Hepatocyte (in vitro differentiated cells): ENCODE results near the gene WBP4. TPM values are rescaled to one million over a fixed set of nuclear protein-coding genes. Genes with fewer than 3 reads are reported as not detected.
"Not testable (repeated sequence)": the region's sequence is repeated elsewhere in the genome, so short reads cannot be mapped to it uniquely, and the experiment has no call there.

Source experiments
- DNase-seq: peaks from one replicate; pipeline ENCODE4 v3.0.0-alpha.2; 2016; ENCODE audit warnings: low spot score
- H2AFZ ChIP-seq: fragments of 200-600 bp; sonication (generic); 2 replicates; pipeline ENCODE4 v1.6.0; 2016; ENCODE audit warnings: antibody characterized with exemption, mild to moderate bottlenecking
- H3K27ac ChIP-seq: fragments of 200-600 bp; sonication (generic); 2 replicates; pipeline ENCODE4 v1.5.1; 2016; ENCODE audit warnings: mild to moderate bottlenecking
- H3K27me3 ChIP-seq: fragments of 200-600 bp; sonication (generic); 2 replicates; pipeline ENCODE4 v1.6.1; 2016
- H3K36me3 ChIP-seq: fragments of 200-600 bp; sonication (generic); replicated peaks from 2 replicates; pipeline ENCODE4 v1.5.1; 2016; ENCODE audit warnings: low read depth; ENCODE audit not compliant: insufficient read depth
- H3K4me1 ChIP-seq: fragments of 200-600 bp; sonication (generic); 2 replicates; pipeline ENCODE4 v1.5.1; 2016; ENCODE audit warnings: mild to moderate bottlenecking, moderate library complexity; ENCODE audit not compliant: insufficient read depth
- H3K4me2 ChIP-seq: fragments of 200-600 bp; sonication (generic); 2 replicates; pipeline ENCODE4 v1.6.0; 2016
- H3K4me3 ChIP-seq: fragments of 200-600 bp; sonication (generic); 2 replicates; pipeline ENCODE4 v1.5.1; 2016; ENCODE audit warnings: mild to moderate bottlenecking
- H3K79me2 ChIP-seq: fragments of 200-600 bp; sonication (generic); 2 replicates; pipeline ENCODE4 v1.6.0; 2017; ENCODE audit warnings: mild to moderate bottlenecking
- H3K9me2 ChIP-seq: fragments of 200-600 bp; sonication (generic); replicated peaks from 2 replicates; pipeline ENCODE4 v1.6.0; 2017; ENCODE audit warnings: mild to moderate bottlenecking; ENCODE audit not compliant: insufficient read depth
- H3K9me3 ChIP-seq: fragments of 200-600 bp; sonication (generic); 2 replicates; pipeline ENCODE4 v1.5.1; 2016; ENCODE audit warnings: low read depth, mild to moderate bottlenecking
- H4K20me1 ChIP-seq: fragments of 200-600 bp; sonication (generic); 2 replicates; pipeline ENCODE4 v1.6.0; 2016; ENCODE audit warnings: mild to moderate bottlenecking; ENCODE audit not compliant: insufficient read depth, poor library complexity, severe bottlenecking
- CTCF ChIP-seq: fragments of 200-600 bp; sonication (generic); IDR thresholded peaks from 2 replicates; pipeline ENCODE4 v1.5.1; 2016; ENCODE audit warnings: antibody characterized with exemption, mild to moderate bottlenecking; ENCODE audit not compliant: poor library complexity
- EZH2 ChIP-seq: fragments of 200-600 bp; sonication (generic); IDR thresholded peaks from 2 replicates; pipeline ENCODE4 v1.6.1; 2016; ENCODE audit warnings: antibody characterized with exemption, mild to moderate bottlenecking, borderline replicate concordance
- EZH2phosphoT487 ChIP-seq: fragments of 200-600 bp; sonication (generic); IDR thresholded peaks from one replicate; pipeline ENCODE4 v1.6.1; 2018; ENCODE audit warnings: antibody characterized with exemption, mild to moderate bottlenecking, low read depth, moderate library complexity; ENCODE audit not compliant: unreplicated experiment, severe bottlenecking
- WGBS: methylation state at CpG from one replicate; pipeline ENCODE4 v1.1.6; 2016; ENCODE audit warnings: low lambda C conversion rate; ENCODE audit errors: missing lambda C conversion rate; 5-methylcytosine and 5-hydroxymethylcytosine counted together
- polyA plus RNA-seq: library from polyadenylated mRNA; unstranded; fragments of >200 nt; fragmentation: Nextera tagmentation; extraction: Ambion mirVana; gene quantifications from 2 replicates; pipeline ENCODE4 v1.2.1, GENCODE V29; 2016
- total RNA-seq: library from RNA; depleted of rRNA; stranded (reverse); fragments of >200 nt; gene quantifications from 2 replicates; pipeline ENCODE4 v1.2.3, GENCODE V29; 2014

The WBP4 gene
- total and polyA plus RNA-seq, 2 experiments from 2014 or later: 6.1 to 8.4 TPM

- Histone ChIP-seq H3K4me2 (no peak overlapping the region), H3K27ac (no peak overlapping the region), H3K4me3 (no peak overlapping the region), H3K36me3 (no peaks in the 10 kb centered on the region), H3K79me2 (peaks cover 84% of the 10 kb centered on the region), H2AFZ (no peak overlapping the region), H3K9me3 (no peaks in the 10 kb centered on the region), H3K4me1 (no peaks in the 10 kb centered on the region), H3K27me3 (no peaks in the 10 kb centered on the region), H3K9me2 (no peaks in the 10 kb centered on the region), H4K20me1 (peaks cover 7% of the 10 kb centered on the region)
- no peak for DNase-seq
- TF ChIP-seq EZH2phosphoT487 (no peak), CTCF (no peak), EZH2 (no peak)
Observed at GRCh38 chr13:41039746-41040145, 21.6 kb upstream of the WBP4 start.

GRCh38 chr13:41040584-41041334 is 20.6 kb upstream of the WBP4 start:
- Histone ChIP-seq H4K20me1 (peaks cover 3% of the 10 kb centered on the region), H3K4me1 (no peaks in the 10 kb centered on the region), H3K27me3 (no peaks in the 10 kb centered on the region), H3K4me3 (no peak overlapping the region), H3K9me2 (no peaks in the 10 kb centered on the region), H2AFZ (no peak overlapping the region), H3K79me2 (peaks cover 83% of the 10 kb centered on the region), H3K27ac (no peak overlapping the region), H3K9me3 (no peaks in the 10 kb centered on the region), H3K36me3 (no peaks in the 10 kb centered on the region), H3K4me2 (no peak overlapping the region)
- TF ChIP-seq EZH2phosphoT487: no peak
- DNase-seq: no peak
- 91% methylated on average over 9 of the region's 9 CpGs for WGBS

- H2AFZ ChIP-seq, H3K9me2 ChIP-seq, H3K4me1 ChIP-seq, DNase-seq, H3K9me3 ChIP-seq, H3K27ac ChIP-seq, H3K4me2 ChIP-seq, H3K36me3 ChIP-seq, H3K27me3 ChIP-seq, H4K20me1 ChIP-seq, H3K4me3 ChIP-seq: not testable (repeated sequence)
- H3K79me2 ChIP-seq: peaks cover 86% of the 10 kb centered on the region
- 92% methylated on average over 3 of the region's 4 CpGs for WGBS
Observed at GRCh38 chr13:41042419-41042818, 18.9 kb upstream of the WBP4 start.

- DNase-seq: no peak
- TF ChIP-seq EZH2phosphoT487: no peak
- TF ChIP-seq CTCF: no peak
- TF ChIP-seq EZH2: no peak
- WGBS: 96% methylated on average over 5 of the region's 5 CpGs
- no peaks in the 10 kb centered on the region for H3K27me3 ChIP-seq
- H3K36me3 ChIP-seq: no peaks in the 10 kb centered on the region
- no peak overlapping the region for H2AFZ ChIP-seq
- H3K27ac ChIP-seq: no peak overlapping the region
- peaks cover 33% of the 10 kb centered on the region for H4K20me1 ChIP-seq
- H3K4me3 ChIP-seq: no peak overlapping the region
- H3K9me2 ChIP-seq: no peaks in the 10 kb centered on the region
- H3K9me3 ChIP-seq: no peaks in the 10 kb centered on the region
- H3K79me2 ChIP-seq: peaks cover 98% of the 10 kb centered on the region
- peaks cover 7% of the 10 kb centered on the region for H3K4me1 ChIP-seq
- no peak overlapping the region for H3K4me2 ChIP-seq
Observed at GRCh38 chr13:41048640-41049039, 12.7 kb upstream of the WBP4 start.
